Left lobe of liver (tissue), 2 donors: ENCODE data around the gene UBE4B. TPM values are rescaled to one million over a fixed set of nuclear protein-coding genes. Genes with fewer than 3 reads are reported as not detected.
"Not testable (repeated sequence)": the region's sequence is repeated elsewhere in the genome, so short reads cannot be mapped to it uniquely, and the experiment has no call there.

Experiments
- ATAC-seq: fragments of 200-7000 bp; cut with Tn5 transposase; one replicate; pipeline ENCODE4 v1.9.1; 2020; ENCODE audit warnings: mild to moderate bottlenecking, moderate library complexity
- DNase-seq: peaks from one replicate; pipeline ENCODE4 v3.0.0-alpha.2; 2020; ENCODE audit warnings: low spot score
- total RNA-seq: library from RNA; stranded (reverse); gene quantifications from one replicate; pipeline ENCODE4 v1.2.1, GENCODE V29; 2021
- donor health status: DM: no; HTN: no; CAD: no; lungs with moderate emphysema.
- donor health status: DM: no; HTN: yes; CAD: no.

The UBE4B gene
- total RNA-seq, 1 donor from 2014 or later: 21.6 TPM

DNA sequence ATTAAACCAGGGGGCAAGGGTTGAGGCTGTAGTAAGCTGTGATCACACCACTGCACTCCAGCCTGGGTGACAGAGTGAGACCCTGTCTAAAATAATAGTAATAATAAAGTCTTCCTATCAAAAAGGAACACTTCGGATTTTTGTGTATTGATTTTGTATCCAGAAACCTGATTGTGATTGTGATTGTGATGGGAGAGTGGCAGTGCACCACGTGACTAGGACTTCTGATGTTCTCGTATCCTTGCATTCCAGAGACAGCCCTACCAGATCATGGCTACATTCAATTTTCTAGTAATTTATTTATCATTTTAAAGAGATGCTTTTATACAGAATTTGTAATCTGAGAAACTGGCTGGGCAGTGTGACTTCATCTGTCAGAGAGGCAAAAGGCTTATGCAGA, 175.1 kb downstream of the UBE4B start:
- ATAC-seq: no peak
- DNase-seq: no peak

DNA sequence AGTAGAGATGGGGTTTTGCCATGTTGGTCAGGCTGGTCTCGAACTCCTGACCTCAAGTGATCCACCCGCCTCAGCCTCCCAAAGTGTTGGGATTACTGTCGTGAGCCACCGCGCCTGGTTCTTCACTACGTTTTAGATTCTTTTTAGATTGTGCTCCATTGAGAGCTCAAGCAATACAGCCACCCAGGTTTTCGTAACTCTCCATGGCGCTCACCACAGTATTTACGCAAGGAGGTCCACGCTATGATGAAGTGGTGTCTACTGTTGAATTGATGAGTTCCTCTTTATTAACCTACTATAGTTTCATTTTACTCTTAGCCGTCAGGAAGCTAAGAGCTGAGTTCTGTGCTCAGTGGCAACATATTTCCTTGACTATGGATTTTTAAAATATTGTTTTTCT, 175.8 kb downstream of the UBE4B start:
- DNase-seq (no peak), ATAC-seq (no peak)

DNA sequence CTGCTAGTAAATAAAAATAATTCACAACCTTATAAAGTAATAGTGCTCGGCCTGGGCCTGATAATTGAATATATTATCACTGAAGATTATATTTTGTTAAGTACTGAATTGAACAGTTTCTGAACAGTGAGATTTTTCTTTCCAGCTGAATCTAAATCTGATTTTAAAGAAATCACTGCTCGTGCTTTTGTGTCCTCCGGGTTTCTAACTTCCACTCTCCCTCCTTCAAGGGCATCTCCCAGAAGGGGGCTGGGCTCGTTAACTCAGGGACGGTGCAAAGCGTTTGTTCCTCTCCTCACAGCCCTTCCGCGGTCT, 176.8 kb downstream of the UBE4B start:
- no peak for ATAC-seq
- DNase-seq: no peak

DNA sequence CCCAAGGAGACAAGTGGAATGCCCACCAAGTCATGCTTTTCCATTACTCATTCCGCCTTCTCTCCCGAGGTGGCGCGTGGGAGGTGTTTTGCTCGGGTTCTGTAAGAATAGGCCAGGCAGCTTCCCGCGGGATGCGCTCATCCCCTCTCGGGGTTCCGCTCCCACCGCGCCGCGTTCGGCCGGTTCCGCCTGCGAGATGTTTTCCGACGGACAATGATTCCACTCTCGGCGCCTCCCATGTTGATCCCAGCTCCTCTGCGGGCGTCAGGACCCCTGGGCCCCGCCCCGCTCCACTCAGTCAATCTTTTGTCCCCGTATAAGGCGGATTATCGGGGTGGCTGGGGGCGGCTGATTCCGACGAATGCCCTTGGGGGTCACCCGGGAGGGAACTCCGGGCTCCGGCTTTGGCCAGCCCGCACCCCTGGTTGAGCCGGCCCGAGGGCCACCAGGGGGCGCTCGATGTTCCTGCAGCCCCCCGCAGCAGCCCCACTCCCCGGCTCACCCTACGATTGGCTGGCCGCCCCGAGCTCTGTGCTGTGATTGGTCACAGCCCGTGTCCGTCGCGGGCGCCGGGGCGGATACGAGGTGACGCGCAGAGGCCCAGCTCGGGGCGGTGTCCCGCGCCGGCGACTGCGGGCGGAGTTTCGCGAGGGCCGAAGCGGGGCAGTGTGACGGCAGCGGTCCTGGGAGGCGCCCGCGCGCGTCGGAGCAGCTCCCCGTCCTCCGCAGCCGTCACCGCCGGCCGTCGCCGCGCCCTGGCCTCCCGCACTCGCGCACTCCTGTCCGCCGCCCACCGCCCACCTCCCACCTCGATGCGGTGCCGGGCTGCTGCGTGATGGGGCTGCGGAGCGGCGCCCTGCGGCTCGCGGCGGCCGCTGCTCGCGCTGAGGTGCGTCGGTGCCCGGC, 177.4 kb downstream of the UBE4B start, which contains the start of gene KIF1B:
KIF1B (plus strand) TSS at position 666 of the 906 bp plus-strand sequence. CDS start 21,759 bp downstream, outside the sequence.
- ATAC-seq: peak; percentile 92
- DNase-seq: peak; percentile 100

DNA sequence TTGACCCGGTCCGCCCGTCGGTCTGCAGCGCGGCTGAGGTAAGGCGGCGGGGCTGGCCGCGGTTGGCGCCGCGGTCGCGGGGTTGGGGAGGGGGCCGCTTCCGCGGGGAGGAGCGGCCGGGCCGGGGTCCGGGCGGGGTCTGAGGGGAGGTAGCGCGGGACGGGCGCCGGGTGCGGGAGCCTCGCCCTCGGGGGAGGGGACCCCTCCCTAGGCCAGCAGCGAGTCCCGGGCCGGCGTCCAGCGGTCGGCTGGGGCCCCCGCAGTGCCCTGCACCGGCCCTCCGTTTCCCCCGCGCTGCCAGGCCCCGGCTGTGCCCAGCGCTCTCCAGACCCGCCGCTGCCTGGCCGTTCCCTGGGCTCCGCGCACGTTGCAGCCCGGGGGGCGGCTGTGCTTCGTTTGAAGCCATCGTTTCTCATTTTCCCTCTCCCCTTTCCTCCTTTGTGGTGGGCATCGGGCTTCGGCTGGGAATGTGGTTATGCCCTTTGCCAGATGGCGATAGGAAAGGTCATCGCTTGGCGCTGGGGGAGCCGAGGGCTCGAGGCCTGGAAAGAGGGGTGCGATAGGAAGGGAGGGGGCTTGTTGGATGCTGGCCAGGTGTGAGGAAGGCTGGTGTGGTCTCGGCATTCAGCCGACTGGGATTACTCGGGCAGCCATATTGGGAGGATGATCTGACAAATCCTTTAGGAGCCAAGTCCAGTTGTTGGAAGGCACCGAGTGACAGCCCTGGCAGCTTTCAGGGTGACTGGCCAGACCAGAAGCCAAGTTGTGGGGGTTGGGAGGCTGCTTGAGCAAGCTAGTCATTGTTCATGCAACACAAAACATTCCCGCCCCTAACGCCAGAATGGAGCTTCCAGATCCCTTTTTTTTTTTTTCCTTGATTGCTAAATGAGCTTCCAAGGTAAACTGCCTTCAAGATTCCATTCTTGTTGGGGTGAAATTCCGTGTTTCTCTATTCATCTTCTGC, 178.4 kb downstream of the UBE4B start:
- DNase-seq (peak; percentile 93), ATAC-seq (peak; percentile 72)

DNA sequence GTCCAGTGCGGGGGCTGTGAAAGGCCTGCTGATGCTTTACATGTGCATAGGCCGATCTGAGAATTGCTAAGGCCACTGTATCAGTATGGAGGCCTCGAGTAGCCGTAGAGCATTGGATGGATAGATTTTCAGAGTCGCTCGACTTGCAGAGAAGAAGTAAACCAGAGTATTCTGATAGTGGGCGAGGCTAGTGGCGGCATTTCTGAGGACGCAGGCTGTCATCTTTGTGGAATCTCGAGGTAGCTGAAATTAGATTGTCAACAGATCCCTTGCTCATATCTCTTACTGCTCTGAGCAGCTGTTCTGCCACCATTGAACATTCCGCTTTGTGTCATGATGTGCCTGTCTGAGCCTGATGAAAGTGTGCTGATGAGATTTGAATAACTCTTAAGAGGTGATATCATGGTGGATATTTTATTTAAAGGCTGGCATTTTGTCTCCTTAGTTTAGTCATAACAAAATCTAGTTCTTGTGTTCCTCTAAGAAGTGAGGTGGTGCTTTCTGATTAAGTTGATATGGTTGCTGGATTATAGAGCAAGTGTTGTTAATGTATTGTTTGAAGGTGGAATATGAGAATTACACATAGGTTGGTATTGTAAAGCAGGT, 179.2 kb downstream of the UBE4B start:
- no peak for ATAC-seq
- DNase-seq: peak; percentile 45

DNA sequence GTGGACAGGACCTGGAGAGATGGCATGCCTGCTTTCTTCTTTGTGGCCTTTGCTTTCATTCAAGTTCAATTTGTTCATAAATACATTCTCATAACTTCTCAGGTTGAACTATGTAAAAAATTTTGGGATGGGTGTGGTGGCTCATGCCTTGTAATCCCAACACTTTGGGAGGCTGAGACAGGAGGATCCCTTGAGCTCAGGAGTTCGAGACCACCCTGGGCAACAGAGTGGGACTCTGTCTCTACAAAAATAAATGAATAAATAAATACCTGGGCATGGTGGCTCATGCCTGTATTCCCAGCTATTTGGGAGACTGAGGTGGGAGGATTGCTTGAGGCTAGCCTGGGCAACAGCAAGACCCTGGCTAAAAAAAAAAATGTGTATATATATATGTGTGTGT, 179.7 kb downstream of the UBE4B start:
- DNase-seq: peak; percentile 22
- ATAC-seq: no peak

DNA sequence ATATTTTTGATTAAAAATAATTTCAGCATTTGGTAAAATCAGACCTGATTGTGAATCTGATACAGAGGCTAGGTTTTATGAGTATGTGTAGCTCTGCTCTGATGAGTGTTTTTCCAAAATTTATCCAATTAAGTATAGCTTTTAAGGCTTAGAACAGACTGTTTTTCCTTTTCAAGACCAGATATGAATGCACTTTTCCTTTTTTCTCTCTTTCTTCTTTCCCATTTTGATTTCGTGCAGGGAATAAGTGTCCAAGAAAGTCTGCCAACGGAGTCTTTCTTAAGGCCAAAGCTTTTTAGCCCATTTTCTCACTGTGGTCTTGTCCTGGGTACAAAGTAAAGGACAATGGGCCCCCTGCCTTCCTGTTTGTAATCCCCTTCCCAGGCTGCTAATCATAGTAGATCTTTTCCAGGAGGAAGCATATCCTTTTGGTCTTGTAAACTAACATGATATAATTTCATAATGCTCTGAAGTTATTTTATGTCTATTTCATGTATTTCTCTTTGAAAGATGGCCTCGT, 180.5 kb downstream of the UBE4B start:
- ATAC-seq (no peak), DNase-seq (no peak)

DNA sequence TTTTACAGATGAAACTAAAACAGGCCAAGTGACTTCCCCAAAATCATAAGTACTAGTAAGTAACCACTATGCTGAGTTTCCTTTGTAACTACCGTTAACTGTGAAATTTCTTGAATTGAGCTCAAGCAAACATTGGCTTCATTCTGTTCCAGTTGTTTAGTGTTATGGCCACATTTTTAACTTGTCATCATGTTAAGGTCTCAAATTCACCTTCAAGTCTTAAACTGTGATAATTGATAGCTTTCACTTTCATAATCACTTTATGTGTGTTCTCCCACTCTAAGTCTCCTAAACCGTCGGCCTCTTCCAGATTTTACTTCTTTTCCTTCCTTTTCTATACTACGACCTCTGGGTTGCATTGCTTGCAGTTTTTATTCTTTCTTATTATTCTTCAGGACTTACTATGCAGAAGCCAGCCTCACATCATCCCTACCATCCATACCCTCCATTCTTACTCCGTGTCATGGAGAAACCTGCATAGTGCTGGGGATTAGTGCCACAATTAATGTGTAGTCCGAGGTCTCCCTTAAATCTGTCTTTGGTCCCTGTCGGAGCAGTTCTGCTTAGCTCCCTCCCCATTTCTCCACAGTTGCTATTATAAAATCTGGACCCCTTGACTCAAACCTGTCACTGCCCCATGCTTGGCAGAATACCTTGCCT, 183.5 kb downstream of the UBE4B start:
- DNase-seq: peak; percentile 16
- ATAC-seq: no peak

DNA sequence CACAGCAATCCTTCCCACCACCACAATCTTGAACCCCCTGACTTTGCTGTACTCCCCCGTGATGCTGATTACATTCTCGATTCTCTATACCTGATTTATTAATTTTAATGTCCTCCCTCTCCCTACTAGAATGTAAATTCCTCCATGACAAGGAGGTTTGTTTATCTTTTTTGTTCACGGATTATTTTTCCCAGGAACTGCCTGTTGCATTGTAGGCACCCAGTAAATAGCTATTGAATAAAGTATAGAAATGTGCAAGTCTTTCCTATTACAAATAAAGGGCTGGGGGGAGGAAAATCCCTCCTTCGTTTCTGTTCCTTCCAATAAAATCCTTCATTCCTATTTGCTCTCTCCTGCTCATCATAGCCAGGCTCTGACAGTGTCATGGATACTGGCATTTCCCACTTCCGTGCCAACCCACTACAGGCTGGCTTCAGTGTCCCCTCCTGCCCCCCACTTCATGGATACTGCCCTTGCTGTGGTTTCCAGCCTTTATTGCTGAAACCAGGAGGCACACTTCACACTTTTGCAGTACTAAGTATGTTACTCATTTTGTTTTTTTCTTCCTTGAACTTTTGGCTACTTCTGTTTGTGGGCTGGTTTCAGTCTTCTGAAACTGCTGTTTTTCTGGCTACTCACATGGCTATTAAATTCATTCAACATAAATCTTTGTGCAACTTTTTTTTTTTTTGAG, 185.1 kb downstream of the UBE4B start:
- peak; percentile 11 for DNase-seq
- peak; percentile 29 for ATAC-seq

DNA sequence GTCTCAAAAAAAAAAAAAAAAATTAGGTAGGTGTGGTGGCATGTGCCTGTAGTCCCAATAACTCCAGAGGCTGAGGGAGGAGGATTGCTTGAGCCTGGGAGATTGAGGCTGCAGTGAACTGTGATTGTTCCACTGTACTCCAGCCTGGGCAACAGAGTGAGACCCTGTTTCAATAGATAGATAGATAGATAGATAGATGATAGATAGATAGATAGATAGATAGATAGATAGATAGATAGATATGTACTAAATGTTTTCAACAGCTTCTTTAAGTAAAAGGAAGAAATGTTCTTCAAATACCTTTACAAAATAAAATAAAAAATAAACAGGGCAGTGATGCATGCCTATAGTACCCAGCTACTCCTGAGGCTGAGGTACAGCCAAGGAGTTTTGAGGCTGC, 187.4 kb downstream of the UBE4B start:
- DNase-seq (no peak), ATAC-seq (no peak)

DNA sequence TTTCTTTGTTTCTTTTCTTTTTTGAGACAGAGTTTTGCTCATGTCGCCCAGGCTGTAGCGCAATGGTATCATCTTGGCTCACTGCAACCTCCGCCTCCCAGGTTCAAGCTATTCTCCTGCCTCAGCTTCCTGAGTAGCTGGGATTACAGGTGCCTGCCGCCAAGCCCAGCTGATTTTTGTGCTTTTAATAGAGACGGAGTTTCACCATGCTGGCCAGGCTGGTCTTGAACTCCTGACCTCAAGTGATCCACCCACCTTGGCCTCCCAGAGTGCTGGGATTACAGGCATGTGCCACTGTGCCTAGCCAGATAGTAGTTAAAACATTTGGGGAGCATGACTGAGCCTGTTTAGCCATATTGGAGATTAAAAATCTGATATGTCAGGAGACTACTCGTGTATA, 187.9 kb downstream of the UBE4B start:
- peak; percentile 33 for DNase-seq
- ATAC-seq: not testable (repeated sequence)

DNA sequence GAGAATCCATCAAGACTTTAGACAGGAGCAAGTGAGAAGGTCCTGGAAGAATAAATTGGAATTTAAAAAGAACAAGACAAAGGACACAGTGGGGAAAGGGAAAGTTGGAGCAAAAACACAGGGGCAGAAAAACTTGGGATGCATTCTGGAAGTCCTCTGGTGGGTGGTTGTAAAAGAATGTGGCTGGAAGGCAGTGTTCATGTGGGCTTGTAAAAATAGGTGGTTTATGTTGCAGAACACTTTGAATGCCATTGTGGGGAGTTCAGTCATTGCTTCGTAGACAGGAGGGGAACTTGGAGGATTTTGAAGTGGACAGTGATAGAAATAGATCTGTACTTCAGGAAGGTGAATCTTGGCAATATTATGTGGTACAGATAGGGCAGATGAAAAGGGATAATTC, 192.8 kb downstream of the UBE4B start:
- DNase-seq (no peak), ATAC-seq (no peak)

DNA sequence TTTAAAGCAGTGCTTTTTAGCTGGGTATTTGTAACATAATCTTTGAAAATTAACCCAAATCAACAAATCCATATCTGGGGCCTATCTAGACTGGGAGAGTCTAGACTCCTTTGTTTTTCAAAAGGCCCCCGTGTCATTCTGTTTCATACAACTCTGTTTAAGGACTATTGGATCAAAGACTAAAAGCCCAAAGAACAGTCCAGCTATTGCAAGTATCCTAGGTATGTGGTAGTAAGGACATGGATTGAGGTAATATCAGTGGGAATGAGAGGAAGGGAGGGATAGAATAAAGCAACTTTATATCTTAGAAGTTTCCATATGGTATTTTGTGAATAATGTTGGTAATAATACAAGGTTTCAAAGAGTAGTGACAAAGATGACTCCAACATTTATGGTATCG, 195.8 kb downstream of the UBE4B start:
- DNase-seq (no peak), ATAC-seq (peak; percentile 22)

DNA sequence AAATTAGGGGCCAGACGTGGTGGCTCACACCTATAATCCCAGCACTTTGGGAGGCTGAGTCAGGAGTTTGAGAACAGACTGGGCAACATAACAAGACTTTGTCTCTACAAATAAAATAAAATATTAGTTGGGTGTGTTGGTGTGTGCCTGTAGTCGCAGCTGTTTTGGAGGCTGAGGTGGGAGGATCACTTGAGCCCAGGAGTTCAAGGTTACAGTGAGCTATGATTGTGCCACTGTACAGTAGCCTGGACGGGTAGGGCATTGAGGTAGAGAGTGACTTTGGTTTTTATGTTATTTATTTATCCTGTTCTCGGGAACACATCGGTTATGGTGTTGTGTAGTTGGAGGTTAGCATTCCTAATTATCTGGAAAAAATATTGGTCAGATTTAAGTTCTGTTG, 197.1 kb downstream of the UBE4B start:
- DNase-seq (no peak), ATAC-seq (no peak)

Other genes with a start within 250 kb of the UBE4B start
- gene CLSTN1, start 209.0 kb upstream of the UBE4B start, total RNA-seq: 8.1 TPM
- 24.2 TPM for gene CTNNBIP1, start 122.7 kb upstream of the UBE4B start, total RNA-seq
- gene LZIC, start 89.6 kb upstream of the UBE4B start, total RNA-seq: 12.7 TPM
- gene NMNAT1, start 89.5 kb upstream of the UBE4B start, total RNA-seq: 7.6 TPM
- 2.5 TPM for gene RBP7, start 35.7 kb upstream of the UBE4B start, total RNA-seq
- gene KIF1B, start 177.6 kb downstream of the UBE4B start, total RNA-seq: 28.5 TPM